HG03175 (cell line): ENCODE results near the gene RBFA.
"Not testable (repeated sequence)": the region's sequence is repeated elsewhere in the genome, so short reads cannot be mapped to it uniquely, and the experiment has no call there.

Experiments
- ATAC-seq: cut with Tn5 transposase; IDR thresholded peaks from one replicate; pipeline ENCODE4 v1.9.1; 2021; ENCODE audit warnings: mild to moderate bottlenecking, moderate library complexity; ENCODE audit not compliant: unreplicated experiment

Gene RBFA

DNA sequence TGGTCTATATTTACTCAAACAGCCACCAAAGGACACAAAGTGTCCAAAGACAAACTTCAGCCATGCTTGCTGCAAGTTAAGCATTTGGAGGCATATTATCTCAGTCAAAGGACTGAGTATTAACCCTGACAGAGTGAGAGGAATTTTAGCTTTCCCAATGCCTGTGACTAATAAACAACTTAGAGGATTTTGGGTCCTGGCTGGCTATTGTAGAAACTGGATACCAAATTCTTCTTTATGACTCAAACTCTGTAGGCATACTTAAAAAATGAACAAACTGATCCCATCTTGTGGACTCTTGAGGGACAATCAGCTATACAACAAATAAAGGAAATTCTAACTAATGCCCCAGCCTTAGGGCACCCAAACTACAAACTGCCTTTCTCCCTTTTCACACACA lies 6.5 kb upstream of the RBFA start:
- ATAC-seq = not testable (repeated sequence)

DNA sequence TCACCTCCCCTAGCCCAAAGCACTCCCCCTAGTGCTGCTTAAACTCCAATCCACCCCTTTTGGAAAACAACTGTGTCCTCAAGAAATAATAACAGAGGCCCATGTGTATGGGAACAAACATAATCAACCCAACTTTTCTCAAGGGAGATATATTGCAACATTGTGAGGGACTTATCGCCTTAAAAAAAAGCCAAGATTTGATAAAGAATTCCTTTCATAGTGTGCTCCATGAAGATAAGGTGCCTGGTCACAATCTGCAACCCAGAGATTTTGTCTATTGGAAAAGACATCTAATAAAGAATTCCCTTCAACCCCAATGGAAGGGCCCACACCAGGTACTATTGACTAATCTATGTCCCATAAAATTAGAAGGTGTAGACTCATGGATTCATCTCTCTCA lies 4.5 kb upstream of the RBFA start:
- ATAC-seq = no peak

DNA sequence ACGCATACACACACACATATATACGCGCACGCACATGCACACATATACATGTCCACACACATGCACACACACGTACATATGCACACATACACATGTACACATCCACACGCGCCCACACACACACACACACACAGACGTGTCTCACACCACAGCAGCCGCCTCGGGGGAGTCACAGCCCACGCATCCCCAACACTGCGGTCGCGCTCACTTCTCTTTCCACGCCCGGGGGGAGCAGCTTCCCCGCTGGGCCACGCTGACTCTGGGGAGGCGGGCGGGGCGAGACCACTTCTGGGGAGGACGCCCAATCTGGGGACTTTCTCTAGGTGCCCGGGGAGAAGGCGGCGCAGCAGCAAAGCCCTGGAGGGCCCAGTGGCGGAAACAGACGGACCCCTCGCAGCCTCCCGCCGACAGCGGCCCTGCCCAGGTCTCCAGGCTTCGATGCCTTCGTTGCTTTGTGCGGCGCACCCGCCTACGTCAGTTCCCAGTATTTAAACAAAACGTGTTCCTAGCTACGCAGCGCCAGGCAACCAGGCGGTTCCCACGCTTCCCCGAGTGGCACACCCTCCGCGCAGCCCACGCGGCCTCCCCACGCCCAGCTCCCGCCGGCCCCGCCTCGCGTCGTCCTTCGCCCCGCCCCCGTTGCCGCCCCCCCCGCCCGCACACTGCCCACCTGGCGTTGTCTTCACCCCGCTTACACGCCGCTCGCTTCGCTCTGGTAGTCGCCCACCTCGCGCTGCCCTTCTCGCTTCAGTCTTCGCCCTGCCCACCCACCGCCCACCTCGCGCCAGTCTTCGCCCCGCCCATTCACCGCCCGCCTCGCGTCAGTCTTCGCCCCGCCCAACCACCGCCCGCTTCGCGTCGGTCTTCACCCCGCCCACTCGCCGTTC lies 810 bp upstream of the RBFA start:
- ATAC-seq = no peak

DNA sequence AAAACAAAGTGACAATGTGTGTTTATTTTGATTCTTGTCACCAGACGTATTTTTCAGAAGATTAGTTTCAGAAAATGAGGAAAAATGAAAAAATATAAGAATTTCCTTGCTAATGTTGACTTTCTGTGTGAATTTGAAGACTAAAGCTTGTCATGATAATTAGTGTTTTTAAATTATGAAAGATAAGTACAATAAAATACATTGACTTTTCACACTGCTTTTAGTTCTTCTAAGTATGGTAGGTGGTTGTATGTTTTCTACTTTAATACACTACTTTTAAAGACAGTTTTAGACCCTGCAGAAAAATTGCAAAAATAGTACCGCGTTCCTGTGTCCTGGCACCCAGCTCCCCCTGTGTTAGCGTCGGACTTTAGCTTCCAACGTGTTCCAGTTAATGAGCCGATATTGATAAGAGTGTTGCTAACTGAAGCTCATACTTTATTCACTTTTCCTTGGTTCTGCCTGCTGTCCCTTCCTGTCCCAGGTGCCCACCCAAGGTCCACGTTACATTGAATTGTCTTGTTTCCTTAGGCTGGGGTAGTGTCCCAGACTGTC lies 695 bp downstream of the RBFA start:
- ATAC-seq = no peak

DNA sequence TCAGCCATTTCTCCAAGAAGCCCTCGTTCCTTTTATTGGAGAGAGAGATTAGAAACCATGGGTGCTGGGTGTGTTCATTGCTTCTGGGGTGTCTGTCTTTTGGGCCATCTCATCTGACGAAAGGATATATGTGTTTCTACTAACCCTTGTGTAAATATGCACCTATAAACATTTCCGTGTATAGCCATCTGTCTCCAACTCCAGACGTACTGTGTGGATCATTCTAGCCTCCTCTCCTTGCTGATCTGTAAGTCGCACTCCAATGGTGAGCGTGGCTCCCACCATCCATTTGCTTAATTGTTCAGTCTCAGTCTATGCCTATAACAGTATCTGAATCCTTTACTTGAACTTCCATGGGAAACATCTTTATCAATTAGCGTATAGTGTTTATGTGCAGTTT lies 1.8 kb downstream of the RBFA start:
- ATAC-seq = no peak

DNA sequence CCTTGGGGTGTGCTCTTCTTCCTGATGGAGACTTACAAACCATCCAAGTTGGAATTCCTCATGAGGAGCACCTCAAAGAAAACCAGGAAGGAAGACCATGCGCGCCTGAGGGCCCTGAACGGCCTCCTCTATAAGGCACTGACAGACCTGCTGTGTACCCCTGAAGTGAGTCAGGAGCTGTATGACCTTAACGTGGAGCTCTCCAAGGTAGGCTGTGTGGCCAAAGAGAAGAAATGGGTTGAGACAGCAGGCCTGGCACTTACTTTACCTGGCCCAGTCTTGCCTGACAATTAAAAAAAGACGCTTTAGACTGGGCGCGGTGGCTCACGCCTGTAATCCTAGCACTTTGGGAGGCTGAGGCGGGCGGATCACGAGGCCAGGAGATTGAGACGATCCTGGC lies 3.1 kb downstream of the RBFA start:
- ATAC-seq = no peak

DNA sequence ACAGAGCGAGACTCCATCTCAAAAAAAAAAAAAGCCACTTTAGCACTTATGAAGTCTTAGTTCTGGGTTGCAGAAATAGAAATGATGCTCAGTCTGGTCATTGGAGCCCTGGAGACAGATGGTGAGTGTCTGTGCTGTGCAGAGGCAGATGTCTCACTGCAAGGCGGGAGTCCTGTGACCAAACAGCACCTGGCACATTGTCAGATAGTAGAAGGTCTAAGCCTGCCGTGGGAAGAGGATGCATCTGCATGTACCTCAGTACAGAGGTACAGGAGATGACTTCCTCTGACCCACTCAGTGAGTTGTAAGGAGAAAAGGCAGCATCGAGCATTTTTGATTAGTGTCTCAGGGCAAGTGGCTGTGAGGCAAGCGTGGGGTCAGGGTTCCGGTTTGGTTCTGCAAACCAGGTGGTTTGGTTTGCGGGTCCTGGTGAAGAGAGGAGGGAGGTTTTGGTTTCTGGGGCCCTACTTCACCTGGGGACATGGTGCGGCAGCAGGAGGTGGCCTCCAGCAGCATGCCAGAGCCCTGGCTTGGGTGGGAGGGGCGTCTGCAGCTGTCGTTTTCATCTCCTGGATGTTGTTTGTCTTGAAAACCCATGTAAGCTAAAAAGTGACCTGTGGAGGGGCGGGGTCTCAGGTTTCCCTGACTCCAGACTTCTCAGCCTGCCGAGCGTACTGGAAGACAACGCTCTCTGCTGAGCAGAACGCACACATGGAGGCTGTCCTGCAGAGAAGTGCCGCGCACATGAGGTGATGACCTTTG lies 3.8 kb downstream of the RBFA start:
- no peak for ATAC-seq

DNA sequence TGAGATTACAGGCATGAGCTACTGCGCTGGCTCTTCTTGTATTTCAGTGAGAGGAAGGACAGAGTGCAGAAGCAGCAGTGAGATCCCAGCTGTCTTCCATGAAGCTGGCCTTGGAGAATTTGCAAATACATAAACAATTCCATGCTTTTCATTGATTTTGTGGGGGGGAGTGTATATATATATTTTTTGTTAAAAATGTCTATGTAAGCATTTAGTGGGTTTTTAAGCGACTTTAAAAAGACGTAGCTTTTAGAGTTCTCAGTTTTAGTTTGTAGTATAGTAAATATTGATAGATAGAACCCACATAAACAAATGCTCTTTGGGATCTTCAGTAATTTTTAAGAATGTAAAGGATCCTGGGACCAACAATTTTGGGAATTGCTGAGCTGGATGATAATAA lies 6.3 kb downstream of the RBFA start:
- ATAC-seq = no peak

DNA sequence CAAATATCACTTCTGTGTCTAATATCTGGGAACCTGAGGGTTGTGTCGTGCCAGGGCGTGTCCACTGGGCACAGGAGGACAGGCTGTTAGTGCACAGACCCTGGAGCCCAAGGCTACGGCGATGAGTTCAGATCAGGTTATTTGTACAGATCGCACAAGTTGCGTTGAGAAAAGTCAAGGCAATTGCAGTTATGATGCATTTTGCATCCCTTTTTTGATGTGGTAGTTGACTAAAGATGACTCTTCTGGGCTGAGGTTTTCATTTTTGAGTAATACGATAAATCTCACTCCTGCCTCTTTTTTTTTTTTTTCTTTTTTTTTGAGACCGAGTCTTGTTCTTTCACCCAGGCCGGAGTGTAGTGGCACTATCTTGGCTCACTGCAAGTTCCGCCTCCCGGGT lies 7.2 kb downstream of the RBFA start:
- no peak for ATAC-seq

DNA sequence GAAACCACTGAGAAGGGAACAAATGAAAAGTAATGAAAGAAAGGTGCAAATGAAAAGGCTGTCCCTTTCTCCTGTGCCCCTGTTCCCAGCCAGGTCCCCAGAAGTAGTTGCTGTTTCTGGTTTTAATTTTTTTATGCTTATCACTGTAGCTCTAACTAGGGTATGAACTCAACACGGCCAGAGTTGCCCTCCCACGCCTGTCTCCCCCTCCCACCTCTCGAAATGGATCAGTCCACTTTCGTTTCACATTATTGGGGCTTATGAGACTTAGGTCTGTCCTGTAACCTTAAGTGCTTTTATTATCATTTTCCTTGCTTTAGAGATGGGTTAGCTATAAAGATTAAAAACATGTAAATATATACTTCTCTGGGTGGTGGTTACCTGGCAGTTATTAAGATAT lies 8.6 kb downstream of the RBFA start:
- no peak for ATAC-seq

DNA sequence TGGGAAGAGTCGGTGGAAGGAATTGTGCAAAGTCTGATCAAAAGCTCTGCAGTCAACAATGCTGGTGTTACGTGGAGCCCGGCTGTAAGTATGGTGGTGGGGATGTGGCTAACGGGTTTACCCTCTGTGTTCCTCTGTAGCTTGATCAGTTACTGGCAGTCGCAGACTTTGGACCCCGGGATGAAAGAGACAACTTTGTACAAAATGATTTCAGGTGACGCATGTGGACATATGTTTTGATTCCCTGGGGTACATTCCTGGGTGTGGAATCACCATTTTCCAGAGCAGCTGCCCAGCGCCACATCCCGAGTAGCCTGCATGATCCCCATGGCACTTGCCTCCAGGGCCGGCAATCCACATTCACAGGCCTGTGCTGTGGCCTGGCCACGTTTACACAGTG lies 9.8 kb downstream of the RBFA start:
- no peak for ATAC-seq

DNA sequence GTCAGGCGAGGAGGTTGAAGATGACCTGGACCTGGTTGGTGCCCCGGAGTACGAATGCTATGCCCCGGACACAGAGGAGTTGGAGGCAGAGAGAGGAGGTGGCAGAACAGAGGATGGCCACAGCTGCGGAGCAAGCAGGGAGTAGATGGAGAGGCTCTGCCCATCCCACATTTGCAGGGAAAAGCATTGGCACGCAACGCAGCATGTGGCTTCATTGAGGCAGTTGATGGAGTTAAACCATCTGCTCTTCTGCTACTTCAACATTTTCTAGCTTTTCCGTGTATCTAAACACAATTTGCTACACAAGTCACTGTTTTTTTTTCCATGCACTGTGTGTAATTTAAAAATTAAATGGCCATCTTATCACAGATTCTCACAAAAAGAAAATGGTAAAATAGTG lies 11.8 kb downstream of the RBFA start:
- no peak for ATAC-seq

DNA sequence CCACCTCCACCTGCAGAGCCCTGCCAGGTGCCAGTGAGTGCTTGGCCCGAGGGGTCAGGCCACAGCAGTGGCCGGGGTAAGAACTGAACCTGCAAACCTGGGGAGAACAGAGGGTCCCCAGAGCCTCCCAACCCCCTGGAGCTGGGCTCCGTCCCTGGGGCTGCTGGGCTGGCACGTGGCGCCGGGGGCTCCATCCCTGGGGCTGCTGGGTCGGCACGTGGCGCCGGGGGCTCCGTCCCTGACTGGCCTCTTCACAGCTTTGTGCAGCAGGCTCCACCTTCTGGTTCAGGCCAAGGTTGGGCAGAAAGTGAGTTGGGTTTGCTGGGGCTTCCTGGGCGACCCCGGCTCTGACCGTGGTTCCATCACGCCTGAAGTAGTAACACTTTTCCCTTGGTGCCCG lies 12.2 kb downstream of the RBFA start:
- ATAC-seq = no peak

DNA sequence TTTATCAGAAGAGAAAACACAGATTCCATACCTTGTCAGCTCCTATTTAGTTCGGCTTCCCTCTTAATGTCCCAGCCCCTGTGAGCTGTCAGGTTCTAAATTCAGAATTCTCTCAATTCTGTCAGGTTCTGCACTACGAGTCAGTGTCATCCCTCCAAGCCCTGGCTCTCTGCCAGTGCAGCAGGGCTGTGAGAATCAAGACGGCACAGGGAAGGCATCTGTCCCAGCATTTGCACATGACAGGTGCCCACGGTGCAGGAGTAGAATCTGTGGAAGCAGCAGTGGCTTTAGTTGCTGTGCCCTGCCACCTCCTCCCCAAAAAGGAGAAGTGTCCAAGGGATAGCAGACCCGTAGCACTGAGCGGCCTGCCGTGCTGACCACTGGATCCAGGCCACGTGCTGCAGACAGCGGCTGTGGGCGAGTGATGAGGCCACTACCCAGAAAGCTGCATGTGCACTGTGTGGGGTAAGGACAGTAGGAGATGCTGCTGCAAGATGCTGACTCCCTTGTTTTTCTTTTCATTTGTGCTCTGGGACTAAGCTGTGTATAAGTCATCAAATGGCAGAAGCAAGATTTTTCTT lies 12.8 kb downstream of the RBFA start:
- ATAC-seq = no peak

DNA sequence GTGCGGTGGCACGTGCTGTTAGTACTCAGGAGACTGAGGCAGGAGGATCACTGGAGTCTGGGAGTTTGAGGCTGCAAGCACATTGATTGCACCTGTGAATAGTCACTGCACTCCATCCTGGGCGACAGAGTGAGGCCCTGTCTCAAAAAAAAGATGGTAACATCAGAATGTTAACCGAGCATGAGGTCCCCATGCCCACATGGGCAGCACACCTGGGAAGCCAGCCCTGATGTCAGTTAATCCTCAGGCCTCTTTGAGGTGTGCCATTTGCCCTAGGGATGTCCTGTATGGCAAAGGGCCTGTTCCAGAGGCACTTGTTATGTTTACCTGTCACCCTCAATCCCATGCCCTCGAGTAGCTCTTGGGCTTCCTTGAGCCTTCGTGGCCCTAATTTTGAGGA lies 16.6 kb downstream of the RBFA start:
- ATAC-seq = no peak

DNA sequence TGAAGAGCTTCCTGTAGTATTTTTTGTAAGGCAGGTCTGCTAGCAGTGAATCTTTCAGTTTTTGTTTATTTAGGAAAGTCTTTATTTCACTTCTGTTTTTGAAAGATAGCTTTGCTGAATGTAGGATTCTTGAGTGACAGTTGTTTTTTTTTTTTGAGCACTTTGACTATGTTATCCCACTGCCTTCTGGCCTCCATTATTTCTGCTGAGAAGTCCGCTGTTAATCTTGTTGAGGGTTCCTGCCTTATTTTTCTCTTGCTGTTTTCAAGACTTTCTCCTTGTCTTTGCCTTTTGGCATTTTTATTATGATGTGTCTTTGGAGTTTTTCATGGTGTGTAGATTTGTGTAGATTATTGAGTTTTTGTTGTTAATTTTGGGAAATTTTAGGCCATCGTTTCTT lies 21.9 kb downstream of the RBFA start:
- ATAC-seq = no peak

DNA sequence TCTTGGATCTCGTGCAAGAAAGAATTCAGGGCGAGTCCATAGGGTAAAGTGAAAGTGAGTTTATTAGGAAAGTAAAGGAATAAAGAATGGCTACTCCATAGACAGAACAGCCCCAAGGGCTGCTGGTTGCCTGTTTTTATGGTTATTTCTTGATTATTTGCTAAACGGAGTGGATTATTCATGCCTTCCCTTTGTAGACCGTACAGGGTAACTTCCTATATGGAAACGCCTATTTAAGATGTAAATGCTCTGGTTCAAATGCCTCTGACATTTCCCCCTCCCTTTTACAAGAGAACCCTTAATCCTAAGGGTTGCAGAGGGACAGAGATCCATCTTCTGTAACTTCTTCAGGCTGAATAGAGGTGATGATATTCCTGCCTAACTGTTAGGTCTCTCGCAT lies 25.7 kb downstream of the RBFA start:
- no peak for ATAC-seq

DNA sequence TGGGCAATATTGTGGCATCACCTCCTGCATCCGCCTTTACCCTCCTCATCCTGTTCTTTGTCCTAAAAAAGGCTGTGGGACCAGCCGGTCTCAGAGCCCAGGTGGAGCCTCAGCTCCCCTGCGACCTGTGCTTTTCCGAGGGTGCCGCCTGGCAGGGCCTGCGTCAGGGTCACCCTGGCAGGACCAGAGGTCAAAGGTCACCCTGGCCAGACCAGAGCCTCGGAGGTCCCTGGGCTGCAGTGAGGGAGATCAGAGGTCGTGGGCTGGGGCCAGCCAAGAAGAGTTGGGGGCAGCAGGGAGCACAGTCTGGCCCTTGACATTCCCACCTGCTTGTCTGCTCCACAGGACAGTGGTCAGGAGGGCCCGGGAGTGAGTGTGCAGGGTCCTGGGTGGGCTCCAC lies 31.5 kb downstream of the RBFA start:
- ATAC-seq = no peak

DNA sequence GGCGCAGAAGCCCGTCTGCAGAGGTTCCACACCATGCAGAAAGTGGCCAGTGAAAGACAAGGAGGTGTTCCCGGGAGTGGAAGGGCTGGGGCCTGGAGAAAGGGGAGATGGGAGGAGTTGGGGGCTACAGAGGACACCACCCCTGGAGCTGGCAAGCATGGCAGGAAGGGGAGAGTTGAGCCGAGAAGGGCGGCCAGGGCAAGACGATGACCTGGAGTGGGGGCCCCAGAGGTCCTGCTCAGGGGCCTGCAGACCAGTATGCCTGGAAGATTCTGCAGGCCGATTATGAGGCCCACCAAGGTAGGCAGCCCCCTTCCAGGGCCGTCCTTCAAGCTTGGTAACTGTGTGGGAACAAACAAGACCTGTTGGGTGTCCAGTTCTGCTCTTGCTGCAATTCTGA lies 33.1 kb downstream of the RBFA start:
- no peak for ATAC-seq

DNA sequence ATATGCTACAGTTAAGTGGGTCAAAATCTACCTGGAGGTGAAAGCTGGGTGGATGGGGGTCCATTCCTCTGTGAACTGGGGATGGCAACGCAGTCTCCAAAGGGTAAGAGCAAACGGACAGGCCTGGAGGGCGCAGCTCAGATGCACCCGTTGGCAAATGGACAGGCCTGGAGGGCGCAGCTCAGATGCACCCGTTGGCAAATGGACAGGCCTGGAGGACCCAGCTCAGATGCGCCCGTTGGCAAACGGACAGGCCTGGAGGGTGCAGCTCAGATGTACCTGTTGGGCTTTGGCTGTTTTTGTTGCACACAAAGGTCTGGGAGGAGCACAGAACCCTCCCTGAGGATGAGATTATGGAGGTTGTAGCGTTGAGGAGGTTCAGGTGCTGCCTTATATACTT lies 33.7 kb downstream of the RBFA start:
- no peak for ATAC-seq

DNA sequence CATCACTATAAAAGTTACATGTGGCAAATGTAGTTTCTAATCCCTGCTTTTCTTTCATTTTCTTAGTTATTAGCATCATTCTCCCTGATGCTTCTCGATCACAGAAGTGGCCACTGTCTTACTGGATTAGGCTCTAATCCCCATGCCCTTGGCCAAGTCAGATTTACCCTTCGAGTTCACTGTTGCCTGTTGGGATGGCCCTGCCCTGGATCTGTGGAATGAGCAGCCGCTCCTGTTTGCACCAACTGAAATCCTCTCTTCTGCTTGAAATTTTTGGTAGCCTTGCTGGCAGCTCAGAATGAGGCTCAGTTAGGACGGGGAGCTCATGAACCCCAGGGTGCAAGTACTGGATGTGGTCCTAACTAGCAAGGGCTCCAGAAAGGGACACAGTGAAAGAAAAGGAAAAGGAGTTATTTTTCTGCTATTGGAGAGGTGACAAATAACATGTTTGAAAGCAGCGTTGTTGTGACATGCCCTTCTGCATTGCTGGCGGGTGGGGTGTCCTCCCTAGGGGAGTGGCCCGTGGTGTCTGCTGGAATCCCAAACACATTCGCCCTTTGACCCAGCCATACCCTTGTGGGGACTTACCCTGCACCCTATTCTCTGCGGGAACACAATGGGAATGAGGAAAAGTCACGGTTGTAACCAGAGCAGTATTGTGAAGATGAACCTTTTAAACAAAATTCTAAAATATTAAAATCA lies 34.5 kb downstream of the RBFA start:
- ATAC-seq = no peak
